ENCODE measurements around the gene SH3BGRL2. TPM values are rescaled to one million over a fixed set of nuclear protein-coding genes. Genes with fewer than 3 reads are reported as not detected.

Gene SH3BGRL2
- total and polyA plus RNA-seq, 2 experiments from 2014 or later: 8.4 to 24.5 TPM

DNA sequence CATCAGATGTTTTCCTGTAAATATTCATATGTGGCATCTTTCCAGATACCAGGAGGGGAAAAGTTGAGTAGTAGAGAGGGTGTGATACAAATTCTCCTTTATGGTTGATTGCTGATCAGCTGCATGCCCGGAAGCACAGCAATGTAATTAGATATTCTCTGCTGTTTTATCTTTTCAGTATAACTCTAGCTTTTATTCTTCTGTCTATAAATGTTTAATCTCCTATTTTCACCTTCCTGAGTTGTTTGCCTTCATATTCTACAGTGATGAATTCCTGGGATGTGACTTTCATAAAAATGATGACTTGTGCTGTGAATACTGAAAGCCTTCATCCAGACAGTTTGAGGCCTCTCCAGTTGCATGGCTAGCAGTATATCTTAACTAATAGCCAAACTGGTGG is 53.7 kb downstream of the SH3BGRL2 start:
- H3K4me2 ChIP-seq: no peak overlapping the region
- H3K36me3 Mint-ChIP-seq (ENCODE audit: low read depth): peaks cover 7% of the 10 kb centered on the region
- no peak for ATAC-seq

More for the DNA sequence above, 53.7 kb downstream of the SH3BGRL2 start:
- no peaks in the 10 kb centered on the region for H4K20me1 ChIP-seq (replicated peaks; ENCODE audit: insufficient read depth)
- H3K27ac ChIP-seq (ENCODE audit: low read depth): no peak overlapping the region
- no peak overlapping the region for H3K4me3 ChIP-seq
- TF ChIP-seq, protein P1, sequence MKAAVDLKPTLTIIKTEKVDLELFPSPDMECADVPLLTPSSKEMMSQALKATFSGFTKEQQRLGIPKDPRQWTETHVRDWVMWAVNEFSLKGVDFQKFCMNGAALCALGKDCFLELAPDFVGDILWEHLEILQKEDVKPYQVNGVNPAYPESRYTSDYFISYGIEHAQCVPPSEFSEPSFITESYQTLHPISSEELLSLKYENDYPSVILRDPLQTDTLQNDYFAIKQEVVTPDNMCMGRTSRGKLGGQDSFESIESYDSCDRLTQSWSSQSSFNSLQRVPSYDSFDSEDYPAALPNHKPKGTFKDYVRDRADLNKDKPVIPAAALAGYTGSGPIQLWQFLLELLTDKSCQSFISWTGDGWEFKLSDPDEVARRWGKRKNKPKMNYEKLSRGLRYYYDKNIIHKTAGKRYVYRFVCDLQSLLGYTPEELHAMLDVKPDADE (IDR thresholded peaks at IDR 0.05): no peak
- TF ChIP-seq REST (IDR thresholded peaks at IDR 0.05; ENCODE audit: unreplicated experiment): no peak
- no peak for TF ChIP-seq STAT1 (IDR thresholded peaks at IDR 0.05; ENCODE audit: unreplicated experiment)
- TF ChIP-seq EZH2phosphoT487 (IDR thresholded peaks at IDR 0.05; ENCODE audit: unreplicated experiment): no peak
- no peak for TF ChIP-seq ZNF331 (CRISPR knock-in tag; IDR thresholded peaks at IDR 0.05; ENCODE audit: low read depth)
- no peak for TF ChIP-seq JUNB (IDR thresholded peaks at IDR 0.05; ENCODE audit: unreplicated experiment)
- TF ChIP-seq NANOG (IDR thresholded peaks at IDR 0.05; ENCODE audit: borderline replicate concordance): no peak
- TF ChIP-seq CTCF (conservative IDR thresholded peaks at IDR 0.05; ENCODE audit: low read depth in 2 of 2): no peak
- TF ChIP-seq ZNF114 (CRISPR knock-in tag; IDR thresholded peaks at IDR 0.05): no peak
- TF ChIP-seq, protein P2, sequence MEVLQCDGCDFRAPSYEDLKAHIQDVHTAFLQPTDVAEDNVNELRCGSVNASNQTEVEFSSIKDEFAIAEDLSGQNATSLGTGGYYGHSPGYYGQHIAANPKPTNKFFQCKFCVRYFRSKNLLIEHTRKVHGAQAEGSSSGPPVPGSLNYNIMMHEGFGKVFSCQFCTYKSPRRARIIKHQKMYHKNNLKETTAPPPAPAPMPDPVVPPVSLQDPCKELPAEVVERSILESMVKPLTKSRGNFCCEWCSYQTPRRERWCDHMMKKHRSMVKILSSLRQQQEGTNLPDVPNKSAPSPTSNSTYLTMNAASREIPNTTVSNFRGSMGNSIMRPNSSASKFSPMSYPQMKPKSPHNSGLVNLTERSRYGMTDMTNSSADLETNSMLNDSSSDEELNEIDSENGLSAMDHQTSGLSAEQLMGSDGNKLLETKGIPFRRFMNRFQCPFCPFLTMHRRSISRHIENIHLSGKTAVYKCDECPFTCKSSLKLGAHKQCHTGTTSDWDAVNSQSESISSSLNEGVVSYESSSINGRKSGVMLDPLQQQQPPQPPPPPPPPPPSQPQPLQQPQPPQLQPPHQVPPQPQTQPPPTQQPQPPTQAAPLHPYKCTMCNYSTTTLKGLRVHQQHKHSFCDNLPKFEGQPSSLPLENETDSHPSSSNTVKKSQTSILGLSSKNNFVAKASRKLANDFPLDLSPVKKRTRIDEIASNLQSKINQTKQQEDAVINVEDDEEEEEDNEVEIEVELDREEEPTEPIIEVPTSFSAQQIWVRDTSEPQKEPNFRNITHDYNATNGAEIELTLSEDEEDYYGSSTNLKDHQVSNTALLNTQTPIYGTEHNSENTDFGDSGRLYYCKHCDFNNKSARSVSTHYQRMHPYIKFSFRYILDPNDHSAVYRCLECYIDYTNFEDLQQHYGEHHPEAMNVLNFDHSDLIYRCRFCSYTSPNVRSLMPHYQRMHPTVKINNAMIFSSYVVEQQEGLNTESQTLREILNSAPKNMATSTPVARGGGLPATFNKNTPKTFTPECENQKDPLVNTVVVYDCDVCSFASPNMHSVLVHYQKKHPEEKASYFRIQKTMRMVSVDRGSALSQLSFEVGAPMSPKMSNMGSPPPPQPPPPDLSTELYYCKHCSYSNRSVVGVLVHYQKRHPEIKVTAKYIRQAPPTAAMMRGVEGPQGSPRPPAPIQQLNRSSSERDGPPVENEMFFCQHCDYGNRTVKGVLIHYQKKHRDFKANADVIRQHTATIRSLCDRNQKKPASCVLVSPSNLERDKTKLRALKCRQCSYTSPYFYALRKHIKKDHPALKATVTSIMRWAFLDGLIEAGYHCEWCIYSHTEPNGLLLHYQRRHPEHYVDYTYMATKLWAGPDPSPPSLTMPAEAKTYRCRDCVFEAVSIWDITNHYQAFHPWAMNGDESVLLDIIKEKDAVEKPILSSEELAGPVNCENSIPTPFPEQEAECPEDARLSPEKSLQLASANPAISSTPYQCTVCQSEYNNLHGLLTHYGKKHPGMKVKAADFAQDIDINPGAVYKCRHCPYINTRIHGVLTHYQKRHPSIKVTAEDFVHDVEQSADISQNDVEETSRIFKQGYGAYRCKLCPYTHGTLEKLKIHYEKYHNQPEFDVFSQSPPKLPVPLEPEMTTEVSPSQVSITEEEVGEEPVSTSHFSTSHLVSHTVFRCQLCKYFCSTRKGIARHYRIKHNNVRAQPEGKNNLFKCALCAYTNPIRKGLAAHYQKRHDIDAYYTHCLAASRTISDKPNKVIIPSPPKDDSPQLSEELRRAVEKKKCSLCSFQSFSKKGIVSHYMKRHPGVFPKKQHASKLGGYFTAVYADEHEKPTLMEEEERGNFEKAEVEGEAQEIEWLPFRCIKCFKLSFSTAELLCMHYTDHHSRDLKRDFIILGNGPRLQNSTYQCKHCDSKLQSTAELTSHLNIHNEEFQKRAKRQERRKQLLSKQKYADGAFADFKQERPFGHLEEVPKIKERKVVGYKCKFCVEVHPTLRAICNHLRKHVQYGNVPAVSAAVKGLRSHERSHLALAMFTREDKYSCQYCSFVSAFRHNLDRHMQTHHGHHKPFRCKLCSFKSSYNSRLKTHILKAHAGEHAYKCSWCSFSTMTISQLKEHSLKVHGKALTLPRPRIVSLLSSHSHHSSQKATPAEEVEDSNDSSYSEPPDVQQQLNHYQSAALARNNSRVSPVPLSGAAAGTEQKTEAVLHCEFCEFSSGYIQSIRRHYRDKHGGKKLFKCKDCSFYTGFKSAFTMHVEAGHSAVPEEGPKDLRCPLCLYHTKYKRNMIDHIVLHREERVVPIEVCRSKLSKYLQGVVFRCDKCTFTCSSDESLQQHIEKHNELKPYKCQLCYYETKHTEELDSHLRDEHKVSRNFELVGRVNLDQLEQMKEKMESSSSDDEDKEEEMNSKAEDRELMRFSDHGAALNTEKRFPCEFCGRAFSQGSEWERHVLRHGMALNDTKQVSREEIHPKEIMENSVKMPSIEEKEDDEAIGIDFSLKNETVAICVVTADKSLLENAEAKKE (CRISPR knock-in tag; IDR thresholded peaks at IDR 0.05): no peak
- no peak for TF ChIP-seq EZH2 (IDR thresholded peaks at IDR 0.05; ENCODE audit: low read depth, unreplicated experiment)
- TF ChIP-seq POLR2AphosphoS5 (IDR thresholded peaks at IDR 0.05; ENCODE audit: low read depth): no peak
- no peak for TF ChIP-seq CREB1 (CRISPR knock-in tag; IDR thresholded peaks at IDR 0.05; ENCODE audit: low read depth)
- H3K36me3 ChIP-seq (ENCODE audit: insufficient read depth): no peaks in the 10 kb centered on the region
- Mint-ChIP-seq H3K4me3 (no peak overlapping the region), H3K27ac (no peak overlapping the region), H3K4me1 (peaks cover 12% of the 10 kb centered on the region; the same call in 2 of the 3 replicates), H3K9me3 (no peaks in the 10 kb centered on the region), H3K27me3 (ENCODE audit: insufficient read depth, low read depth, poor library complexity) (no peaks in the 10 kb centered on the region)
- no peaks in the 10 kb centered on the region for H3F3A ChIP-seq (replicated peaks; ENCODE audit: low read depth)
- H3K9me2 ChIP-seq (ENCODE audit: insufficient read depth): no peaks in the 10 kb centered on the region; the same call in 1 of the 2 replicates
- peaks cover 2% of the 10 kb centered on the region; the same call in 1 of the 2 replicates for H3K79me2 ChIP-seq (replicated peaks; ENCODE audit: insufficient read depth)
- H2AFZ ChIP-seq: no peak overlapping the region
- no peaks in the 10 kb centered on the region for H3K4me1 ChIP-seq (ENCODE audit: insufficient read depth)
- DNase-seq (ENCODE audit: low spot score): no peak
- H3K27me3 ChIP-seq (ENCODE audit: insufficient read depth): no peaks in the 10 kb centered on the region
